Measurements from ENCODE around the gene OSBPL8.
A peak's percentile ranks its signal among the peaks of the same experiment; 100 is the strongest.
"Not testable (repeated sequence)": the region's sequence is repeated elsewhere in the genome, so short reads cannot be mapped to it uniquely, and the experiment has no call there.

OSBPL8 gene

GRCh38 chr12:76332606-76333005 is 227.0 kb downstream of the OSBPL8 start:
- Histone ChIP-seq H3K4me3 (ENCODE audit: low read depth, low read length) (no peak overlapping the region), H3K27ac (ENCODE audit: low read depth, low read length) (no peak overlapping the region), H3K9ac (ENCODE audit: low read depth, low read length) (no peak overlapping the region), H3K36me3 (ENCODE audit: control insufficient read depth, insufficient read depth, low read length) (no peaks in the 10 kb centered on the region), H3K27me3 (ENCODE audit: control insufficient read depth, insufficient read depth, low read length) (no peaks in the 10 kb centered on the region), H3K9me3 (ENCODE audit: control insufficient read depth, insufficient read depth, low read length) (peaks cover 2% of the 10 kb centered on the region; the same call in 1 of the 2 replicates), H3K4me1 (ENCODE audit: control insufficient read depth, insufficient read depth, low read length) (no peaks in the 10 kb centered on the region)

- Histone ChIP-seq H3K27me3 (ENCODE audit: control insufficient read depth, insufficient read depth, low read length) (no peaks in the 10 kb centered on the region), H3K9ac (ENCODE audit: low read depth, low read length) (no peak overlapping the region), H3K4me1 (ENCODE audit: control insufficient read depth, insufficient read depth, low read length) (no peaks in the 10 kb centered on the region), H3K4me3 (ENCODE audit: low read depth, low read length) (no peak overlapping the region), H3K9me3 (ENCODE audit: control insufficient read depth, insufficient read depth, low read length) (peaks cover 4% of the 10 kb centered on the region; the same call in 1 of the 2 replicates), H3K27ac (ENCODE audit: low read depth, low read length) (no peak overlapping the region), H3K36me3 (ENCODE audit: control insufficient read depth, insufficient read depth, low read length) (no peaks in the 10 kb centered on the region)
Observed at GRCh38 chr12:76329606-76330005, 230.0 kb downstream of the OSBPL8 start.

- Histone ChIP-seq H3K36me3 (ENCODE audit: control insufficient read depth, insufficient read depth, low read length) (no peaks in the 10 kb centered on the region), H3K9me3 (ENCODE audit: control insufficient read depth, insufficient read depth, low read length) (peaks cover 4% of the 10 kb centered on the region; the same call in 1 of the 2 replicates), H3K27me3 (ENCODE audit: control insufficient read depth, insufficient read depth, low read length) (no peaks in the 10 kb centered on the region), H3K27ac (ENCODE audit: low read depth, low read length) (no peak overlapping the region), H3K4me1 (ENCODE audit: control insufficient read depth, insufficient read depth, low read length) (no peaks in the 10 kb centered on the region), H3K4me3 (ENCODE audit: low read depth, low read length) (no peak overlapping the region), H3K9ac (ENCODE audit: low read depth, low read length) (no peak overlapping the region)
Observed at GRCh38 chr12:76329159-76329558, 230.4 kb downstream of the OSBPL8 start.

- not testable (repeated sequence) for H3K36me3 ChIP-seq (ENCODE audit: control insufficient read depth, insufficient read depth, low read length); H3K27ac ChIP-seq (ENCODE audit: low read depth, low read length); H3K9me3 ChIP-seq (ENCODE audit: control insufficient read depth, insufficient read depth, low read length); H3K27me3 ChIP-seq (ENCODE audit: control insufficient read depth, insufficient read depth, low read length); H3K4me1 ChIP-seq (ENCODE audit: control insufficient read depth, insufficient read depth, low read length); H3K9ac ChIP-seq (ENCODE audit: low read depth, low read length)
- H3K4me3 ChIP-seq (ENCODE audit: low read depth, low read length), result peak overlapping the region; percentile 32; the same call in 1 of the 2 replicates
Observed at GRCh38 chr12:76319595-76320319, 239.8 kb downstream of the OSBPL8 start.

- Histone ChIP-seq H3K27ac (ENCODE audit: low read depth, low read length) (no peak overlapping the region), H3K9me3 (ENCODE audit: control insufficient read depth, insufficient read depth, low read length) (no peaks in the 10 kb centered on the region), H3K4me3 (ENCODE audit: low read depth, low read length) (no peak overlapping the region), H3K27me3 (ENCODE audit: control insufficient read depth, insufficient read depth, low read length) (no peaks in the 10 kb centered on the region), H3K36me3 (ENCODE audit: control insufficient read depth, insufficient read depth, low read length) (no peaks in the 10 kb centered on the region), H3K4me1 (ENCODE audit: control insufficient read depth, insufficient read depth, low read length) (no peaks in the 10 kb centered on the region), H3K9ac (ENCODE audit: low read depth, low read length) (no peak overlapping the region)
Observed at GRCh38 chr12:76318773-76319594, 240.6 kb downstream of the OSBPL8 start.

GRCh38 chr12:76317976-76318375 is 241.6 kb downstream of the OSBPL8 start:
- H3K9ac ChIP-seq (ENCODE audit: low read depth, low read length), result no peak overlapping the region
- H3K4me3 ChIP-seq (ENCODE audit: low read depth, low read length), result no peak overlapping the region
- H3K9me3 ChIP-seq (ENCODE audit: control insufficient read depth, insufficient read depth, low read length), result no peaks in the 10 kb centered on the region
- no peaks in the 10 kb centered on the region for H3K27me3 ChIP-seq (ENCODE audit: control insufficient read depth, insufficient read depth, low read length)
- H3K36me3 ChIP-seq (ENCODE audit: control insufficient read depth, insufficient read depth, low read length), result no peaks in the 10 kb centered on the region
- no peak overlapping the region for H3K27ac ChIP-seq (ENCODE audit: low read depth, low read length)
- H3K4me1 ChIP-seq (ENCODE audit: control insufficient read depth, insufficient read depth, low read length), result no peaks in the 10 kb centered on the region

GRCh38 chr12:76316468-76316867 is 243.1 kb downstream of the OSBPL8 start:
- H3K9me3 ChIP-seq (ENCODE audit: control insufficient read depth, insufficient read depth, low read length), result no peaks in the 10 kb centered on the region
- no peak overlapping the region for H3K27ac ChIP-seq (ENCODE audit: low read depth, low read length)
- H3K36me3 ChIP-seq (ENCODE audit: control insufficient read depth, insufficient read depth, low read length), result no peaks in the 10 kb centered on the region
- no peaks in the 10 kb centered on the region for H3K27me3 ChIP-seq (ENCODE audit: control insufficient read depth, insufficient read depth, low read length)
- no peaks in the 10 kb centered on the region for H3K4me1 ChIP-seq (ENCODE audit: control insufficient read depth, insufficient read depth, low read length)
- no peak overlapping the region for H3K9ac ChIP-seq (ENCODE audit: low read depth, low read length)
- no peak overlapping the region for H3K4me3 ChIP-seq (ENCODE audit: low read depth, low read length)

- Histone ChIP-seq H3K9ac (ENCODE audit: low read depth, low read length) (no peak overlapping the region), H3K9me3 (ENCODE audit: control insufficient read depth, insufficient read depth, low read length) (no peaks in the 10 kb centered on the region), H3K4me3 (ENCODE audit: low read depth, low read length) (no peak overlapping the region), H3K4me1 (ENCODE audit: control insufficient read depth, insufficient read depth, low read length) (no peaks in the 10 kb centered on the region), H3K36me3 (ENCODE audit: control insufficient read depth, insufficient read depth, low read length) (no peaks in the 10 kb centered on the region), H3K27ac (ENCODE audit: low read depth, low read length) (no peak overlapping the region), H3K27me3 (ENCODE audit: control insufficient read depth, insufficient read depth, low read length) (no peaks in the 10 kb centered on the region)
Observed at GRCh38 chr12:76313299-76313698, 246.3 kb downstream of the OSBPL8 start.

GRCh38 chr12:76312315-76312714 is 247.3 kb downstream of the OSBPL8 start:
- Histone ChIP-seq H3K36me3 (ENCODE audit: control insufficient read depth, insufficient read depth, low read length) (no peaks in the 10 kb centered on the region), H3K27me3 (ENCODE audit: control insufficient read depth, insufficient read depth, low read length) (no peaks in the 10 kb centered on the region), H3K9ac (ENCODE audit: low read depth, low read length) (no peak overlapping the region), H3K4me1 (ENCODE audit: control insufficient read depth, insufficient read depth, low read length) (no peaks in the 10 kb centered on the region), H3K4me3 (ENCODE audit: low read depth, low read length) (no peak overlapping the region), H3K27ac (ENCODE audit: low read depth, low read length) (no peak overlapping the region), H3K9me3 (ENCODE audit: control insufficient read depth, insufficient read depth, low read length) (no peaks in the 10 kb centered on the region)

- Histone ChIP-seq H3K4me1 (ENCODE audit: control insufficient read depth, insufficient read depth, low read length) (no peaks in the 10 kb centered on the region), H3K27me3 (ENCODE audit: control insufficient read depth, insufficient read depth, low read length) (no peaks in the 10 kb centered on the region), H3K27ac (ENCODE audit: low read depth, low read length) (no peak overlapping the region)
Observed at GRCh38 chr12:76311796-76312195, 247.8 kb downstream of the OSBPL8 start.

GRCh38 chr12:76310110-76310509 is 249.5 kb downstream of the OSBPL8 start:
- Histone ChIP-seq H3K9me3 (ENCODE audit: control insufficient read depth, insufficient read depth, low read length) (no peaks in the 10 kb centered on the region), H3K9ac (ENCODE audit: low read depth, low read length) (no peak overlapping the region), H3K27ac (ENCODE audit: low read depth, low read length) (no peak overlapping the region), H3K27me3 (ENCODE audit: control insufficient read depth, insufficient read depth, low read length) (no peaks in the 10 kb centered on the region), H3K4me3 (ENCODE audit: low read depth, low read length) (no peak overlapping the region), H3K36me3 (ENCODE audit: control insufficient read depth, insufficient read depth, low read length) (no peaks in the 10 kb centered on the region), H3K4me1 (ENCODE audit: control insufficient read depth, insufficient read depth, low read length) (no peaks in the 10 kb centered on the region)

More at GRCh38 chr12:76311796-76312195, 247.8 kb downstream of the OSBPL8 start:
- Histone ChIP-seq H3K36me3 (ENCODE audit: control insufficient read depth, insufficient read depth, low read length) (no peaks in the 10 kb centered on the region), H3K9me3 (ENCODE audit: control insufficient read depth, insufficient read depth, low read length) (no peaks in the 10 kb centered on the region), H3K9ac (ENCODE audit: low read depth, low read length) (no peak overlapping the region), H3K4me3 (ENCODE audit: low read depth, low read length) (no peak overlapping the region)
